K562 (cell line): Measurements from ENCODE around the gene NUCB2. TPM values are rescaled to one million over a fixed set of nuclear protein-coding genes. Genes with fewer than 3 reads are reported as not detected.

Source experiments
- ARID2 ChIP-seq: fragments of 450-650 bp; IDR thresholded peaks from 2 replicates; pipeline ENCODE4 v1.6.1; 2017; ENCODE audit warnings: antibody characterized with exemption, mild to moderate bottlenecking
- CBX3 ChIP-seq, 2 experiments: IDR thresholded peaks; 1 replicate in 1 of 2; 2 replicates in 1 of 2; pipeline ENCODE4 v1.6.1; 2012; ENCODE audit warnings: inconsistent platforms in 2 of 2, low read length in 2 of 2, borderline replicate concordance in 1 of 2, control low read depth in 1 of 2
- HES1 ChIP-seq: fragments of 450-650 bp; IDR thresholded peaks from 2 replicates; pipeline ENCODE4 v1.6.1; 2016; ENCODE audit warnings: low read depth, mild to moderate bottlenecking, moderate library complexity
- L3MBTL2 ChIP-seq: fragments of 450-650 bp; IDR thresholded peaks from 2 replicates; pipeline ENCODE4 v1.6.1; 2016; ENCODE audit warnings: mild to moderate bottlenecking, moderate library complexity
- MXI1 ChIP-seq: IDR thresholded peaks from 2 replicates; pipeline ENCODE4 v1.6.1; 2011; ENCODE audit warnings: low read depth, mild to moderate bottlenecking, improper control_type of control experiment, low read length
- TFAP4 ChIP-seq: sonication (generic); formaldehyde crosslinking; IDR thresholded peaks from 2 replicates; pipeline ENCODE4 v1.8.0; 2022; ENCODE audit warnings: missing genetic modification reagents, mild to moderate bottlenecking, moderate library complexity, borderline replicate concordance
- YY1 ChIP-seq, 3 experiments: IDR thresholded peaks; 2 replicates each; pipeline ENCODE4 v1.6.1; 2011; ENCODE audit warnings: low read length in 2 of 3, mild to moderate bottlenecking in 2 of 3, moderate library complexity in 2 of 3, borderline replicate concordance in 1 of 3, control low read depth in 1 of 3, low read depth in 1 of 3; ENCODE audit not compliant: insufficient read depth in 3 of 3, insufficient replicate concordance in 2 of 3, control insufficient read depth in 1 of 3, insufficient read length in 1 of 3; ENCODE audit errors: extremely low read depth in 1 of 3
- ZNF3 ChIP-seq: fragments of 250-450 bp; sonication (Bioruptor Pico); IDR thresholded peaks from 2 replicates; pipeline ENCODE4 v1.5.0; 2021; ENCODE audit warnings: mild to moderate bottlenecking, moderate library complexity
- polyA plus RNA-seq, 8 experiments: library from polyadenylated mRNA; depleted of rRNA in 4 of 8; stranded (reverse) in 5 of 8; unstranded in 3 of 8; fragments of >200 nt; fragmentation: Nextera tagmentation in 2 of 8; fragmentation: Illumina TruSeq in 1 of 8; extraction: Ambion mirVana in 2 of 8; extraction: Trizol in 1 of 8; gene quantifications; 2 replicates each; pipeline versions ENCODE4 v1.2.1 to v1.2.3, GENCODE V29; 2011 to 2014; ENCODE audit warnings: inconsistent platforms in 1 of 8, missing spikeins in 1 of 8
- total RNA-seq, 7 experiments: library from RNA; depleted of rRNA in 6 of 7; stranded (reverse); fragments of >200 nt in 6 of 7; fragmentation: Illumina TruSeq in 2 of 7; extraction: Trizol in 2 of 7; gene quantifications; 2 replicates each; pipeline versions ENCODE4 v1.2.1 to v1.2.3, GENCODE V29; 2011 to 2021; ENCODE audit warnings: low replicate concordance in 1 of 7
- TF ChIP-seq, protein P1 (sequence below): fragments of 200-600 bp; sonication (generic); IDR thresholded peaks from one replicate; pipeline ENCODE4 v1.6.1; 2012; ENCODE audit warnings: mild to moderate bottlenecking, low read depth, low read length, inconsistent platforms

The NUCB2 gene
- total and polyA plus RNA-seq, 9 of the 15 experiments (the other 6 are each of a cell fraction or from before 2014, with no cell fraction given), result 54.0 to 108 (median 84.6) TPM

DNA sequence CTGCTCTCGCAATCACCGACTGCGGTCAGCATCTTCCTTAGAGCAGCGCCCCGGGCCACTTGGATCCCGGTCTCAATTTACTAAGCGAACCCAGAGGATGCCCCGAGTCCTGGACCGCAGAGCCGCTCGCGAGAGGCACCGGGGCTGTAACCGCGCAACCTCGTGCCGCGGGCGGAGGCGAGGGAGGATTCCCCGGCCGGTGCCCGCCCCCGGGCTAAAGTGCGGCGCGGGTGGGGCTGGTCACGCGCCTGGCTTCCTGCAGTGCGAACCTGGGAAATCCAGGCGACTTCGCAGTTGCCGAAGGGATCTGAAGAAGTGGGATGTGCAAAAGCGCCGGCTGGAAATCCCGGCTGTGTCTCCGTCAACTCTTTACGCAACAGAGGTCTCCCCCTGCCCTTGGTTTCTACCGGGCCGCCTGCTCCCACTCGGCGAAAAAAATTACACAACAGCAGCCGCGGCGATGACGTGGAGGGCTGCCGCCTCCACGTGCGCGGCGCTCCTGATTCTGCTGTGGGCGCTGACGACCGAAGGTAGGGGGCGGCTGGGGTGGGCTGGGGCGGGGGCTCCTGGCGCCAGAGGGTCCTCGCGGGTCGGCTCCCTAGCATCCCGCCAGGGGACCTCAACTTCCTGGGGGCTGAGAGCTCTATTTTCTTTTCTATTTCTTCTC lies 75.1 kb downstream of the NUCB2 start, which contains the start of gene NCR3LG1 (continued):
- TF ChIP-seq, protein P1, sequence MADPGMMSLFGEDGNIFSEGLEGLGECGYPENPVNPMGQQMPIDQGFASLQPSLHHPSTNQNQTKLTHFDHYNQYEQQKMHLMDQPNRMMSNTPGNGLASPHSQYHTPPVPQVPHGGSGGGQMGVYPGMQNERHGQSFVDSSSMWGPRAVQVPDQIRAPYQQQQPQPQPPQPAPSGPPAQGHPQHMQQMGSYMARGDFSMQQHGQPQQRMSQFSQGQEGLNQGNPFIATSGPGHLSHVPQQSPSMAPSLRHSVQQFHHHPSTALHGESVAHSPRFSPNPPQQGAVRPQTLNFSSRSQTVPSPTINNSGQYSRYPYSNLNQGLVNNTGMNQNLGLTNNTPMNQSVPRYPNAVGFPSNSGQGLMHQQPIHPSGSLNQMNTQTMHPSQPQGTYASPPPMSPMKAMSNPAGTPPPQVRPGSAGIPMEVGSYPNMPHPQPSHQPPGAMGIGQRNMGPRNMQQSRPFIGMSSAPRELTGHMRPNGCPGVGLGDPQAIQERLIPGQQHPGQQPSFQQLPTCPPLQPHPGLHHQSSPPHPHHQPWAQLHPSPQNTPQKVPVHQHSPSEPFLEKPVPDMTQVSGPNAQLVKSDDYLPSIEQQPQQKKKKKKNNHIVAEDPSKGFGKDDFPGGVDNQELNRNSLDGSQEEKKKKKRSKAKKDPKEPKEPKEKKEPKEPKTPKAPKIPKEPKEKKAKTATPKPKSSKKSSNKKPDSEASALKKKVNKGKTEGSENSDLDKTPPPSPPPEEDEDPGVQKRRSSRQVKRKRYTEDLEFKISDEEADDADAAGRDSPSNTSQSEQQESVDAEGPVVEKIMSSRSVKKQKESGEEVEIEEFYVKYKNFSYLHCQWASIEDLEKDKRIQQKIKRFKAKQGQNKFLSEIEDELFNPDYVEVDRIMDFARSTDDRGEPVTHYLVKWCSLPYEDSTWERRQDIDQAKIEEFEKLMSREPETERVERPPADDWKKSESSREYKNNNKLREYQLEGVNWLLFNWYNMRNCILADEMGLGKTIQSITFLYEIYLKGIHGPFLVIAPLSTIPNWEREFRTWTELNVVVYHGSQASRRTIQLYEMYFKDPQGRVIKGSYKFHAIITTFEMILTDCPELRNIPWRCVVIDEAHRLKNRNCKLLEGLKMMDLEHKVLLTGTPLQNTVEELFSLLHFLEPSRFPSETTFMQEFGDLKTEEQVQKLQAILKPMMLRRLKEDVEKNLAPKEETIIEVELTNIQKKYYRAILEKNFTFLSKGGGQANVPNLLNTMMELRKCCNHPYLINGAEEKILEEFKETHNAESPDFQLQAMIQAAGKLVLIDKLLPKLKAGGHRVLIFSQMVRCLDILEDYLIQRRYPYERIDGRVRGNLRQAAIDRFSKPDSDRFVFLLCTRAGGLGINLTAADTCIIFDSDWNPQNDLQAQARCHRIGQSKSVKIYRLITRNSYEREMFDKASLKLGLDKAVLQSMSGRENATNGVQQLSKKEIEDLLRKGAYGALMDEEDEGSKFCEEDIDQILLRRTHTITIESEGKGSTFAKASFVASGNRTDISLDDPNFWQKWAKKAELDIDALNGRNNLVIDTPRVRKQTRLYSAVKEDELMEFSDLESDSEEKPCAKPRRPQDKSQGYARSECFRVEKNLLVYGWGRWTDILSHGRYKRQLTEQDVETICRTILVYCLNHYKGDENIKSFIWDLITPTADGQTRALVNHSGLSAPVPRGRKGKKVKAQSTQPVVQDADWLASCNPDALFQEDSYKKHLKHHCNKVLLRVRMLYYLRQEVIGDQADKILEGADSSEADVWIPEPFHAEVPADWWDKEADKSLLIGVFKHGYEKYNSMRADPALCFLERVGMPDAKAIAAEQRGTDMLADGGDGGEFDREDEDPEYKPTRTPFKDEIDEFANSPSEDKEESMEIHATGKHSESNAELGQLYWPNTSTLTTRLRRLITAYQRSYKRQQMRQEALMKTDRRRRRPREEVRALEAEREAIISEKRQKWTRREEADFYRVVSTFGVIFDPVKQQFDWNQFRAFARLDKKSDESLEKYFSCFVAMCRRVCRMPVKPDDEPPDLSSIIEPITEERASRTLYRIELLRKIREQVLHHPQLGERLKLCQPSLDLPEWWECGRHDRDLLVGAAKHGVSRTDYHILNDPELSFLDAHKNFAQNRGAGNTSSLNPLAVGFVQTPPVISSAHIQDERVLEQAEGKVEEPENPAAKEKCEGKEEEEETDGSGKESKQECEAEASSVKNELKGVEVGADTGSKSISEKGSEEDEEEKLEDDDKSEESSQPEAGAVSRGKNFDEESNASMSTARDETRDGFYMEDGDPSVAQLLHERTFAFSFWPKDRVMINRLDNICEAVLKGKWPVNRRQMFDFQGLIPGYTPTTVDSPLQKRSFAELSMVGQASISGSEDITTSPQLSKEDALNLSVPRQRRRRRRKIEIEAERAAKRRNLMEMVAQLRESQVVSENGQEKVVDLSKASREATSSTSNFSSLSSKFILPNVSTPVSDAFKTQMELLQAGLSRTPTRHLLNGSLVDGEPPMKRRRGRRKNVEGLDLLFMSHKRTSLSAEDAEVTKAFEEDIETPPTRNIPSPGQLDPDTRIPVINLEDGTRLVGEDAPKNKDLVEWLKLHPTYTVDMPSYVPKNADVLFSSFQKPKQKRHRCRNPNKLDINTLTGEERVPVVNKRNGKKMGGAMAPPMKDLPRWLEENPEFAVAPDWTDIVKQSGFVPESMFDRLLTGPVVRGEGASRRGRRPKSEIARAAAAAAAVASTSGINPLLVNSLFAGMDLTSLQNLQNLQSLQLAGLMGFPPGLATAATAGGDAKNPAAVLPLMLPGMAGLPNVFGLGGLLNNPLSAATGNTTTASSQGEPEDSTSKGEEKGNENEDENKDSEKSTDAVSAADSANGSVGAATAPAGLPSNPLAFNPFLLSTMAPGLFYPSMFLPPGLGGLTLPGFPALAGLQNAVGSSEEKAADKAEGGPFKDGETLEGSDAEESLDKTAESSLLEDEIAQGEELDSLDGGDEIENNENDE, result no peak
- TF ChIP-seq L3MBTL2 (peak; percentile 98), ZNF3 (no peak), MXI1 (peak; percentile 58; the same call in 1 of the 2 replicates), CBX3 (IDR thresholded peaks at IDR 0.05; ENCODE audit: borderline replicate concordance in 1 of 2, low read length in 2 of 2) (peak in 1 of 2 experiments; percentile 37; a peak in 1 of 3 replicates), YY1 (IDR thresholded peaks at IDR 0.05; ENCODE audit: borderline replicate concordance in 1 of 3, control insufficient read depth in 1 of 3, extremely low read depth in 1 of 3, insufficient read depth in 3 of 3, insufficient read length in 1 of 3, insufficient replicate concordance in 2 of 3, low read depth in 1 of 3, low read length in 2 of 3) (peak in 1 of 3 experiments; percentile 5), HES1 (peak; percentile 90), TFAP4 (CRISPR knock-in tag) (peak; percentile 65), ARID2 (no peak)
